GM11168 (cell line): ENCODE measurements around the gene MREG.
"Not testable (repeated sequence)": the region's sequence is repeated elsewhere in the genome, so short reads cannot be mapped to it uniquely, and the experiment has no call there.

Experiments
- in situ Hi-C: fragments of 300-500 bp; cut with MboI; formaldehyde crosslinking; loops from one replicate; pipeline ENCODE4 v1.12.0; 2022; ENCODE audit warnings: low sequenced_read_pairs; ENCODE audit not compliant: unreplicated experiment

Gene MREG

DNA sequence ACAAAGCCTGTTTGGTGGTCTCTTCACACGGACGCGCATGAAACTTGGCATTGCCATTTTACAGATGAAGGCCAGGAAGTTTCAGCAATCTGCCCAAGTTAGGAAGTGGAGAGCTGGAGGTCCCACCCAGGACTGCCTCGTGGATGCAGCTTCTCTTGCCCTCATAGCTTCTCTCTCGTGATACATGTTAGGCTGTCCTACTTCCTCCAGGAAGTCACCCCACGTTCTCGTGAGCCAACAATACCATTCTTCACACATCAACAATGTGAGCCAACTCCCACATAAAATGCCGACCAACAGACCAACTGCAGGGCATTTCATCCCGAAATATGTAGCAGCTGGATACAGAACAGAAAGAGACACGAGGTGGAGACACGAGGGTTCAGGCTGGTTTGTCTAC, 85.3 kb downstream of the MREG start:
- in situ Hi-C loops = no loop called here

DNA sequence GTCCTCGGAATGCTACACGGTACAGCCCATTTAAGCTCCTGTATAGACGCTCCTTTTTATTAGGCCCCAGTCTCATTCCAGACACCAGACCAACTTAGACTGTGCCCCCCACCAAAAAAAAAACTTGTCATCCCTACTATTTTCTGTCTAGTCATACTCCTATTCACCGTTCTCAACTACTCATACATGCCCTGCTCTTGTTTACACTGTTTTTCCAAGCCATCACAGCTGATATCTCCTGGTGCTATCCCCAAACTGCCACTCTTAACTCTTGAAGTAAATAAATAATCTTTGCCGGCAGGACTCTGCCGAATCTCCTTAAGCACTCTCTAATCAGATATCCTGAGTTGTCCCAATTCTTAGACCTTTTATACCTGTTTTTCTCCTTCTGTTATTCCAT, 86.4 kb downstream of the MREG start:
- in situ Hi-C loops = not testable (repeated sequence)

DNA sequence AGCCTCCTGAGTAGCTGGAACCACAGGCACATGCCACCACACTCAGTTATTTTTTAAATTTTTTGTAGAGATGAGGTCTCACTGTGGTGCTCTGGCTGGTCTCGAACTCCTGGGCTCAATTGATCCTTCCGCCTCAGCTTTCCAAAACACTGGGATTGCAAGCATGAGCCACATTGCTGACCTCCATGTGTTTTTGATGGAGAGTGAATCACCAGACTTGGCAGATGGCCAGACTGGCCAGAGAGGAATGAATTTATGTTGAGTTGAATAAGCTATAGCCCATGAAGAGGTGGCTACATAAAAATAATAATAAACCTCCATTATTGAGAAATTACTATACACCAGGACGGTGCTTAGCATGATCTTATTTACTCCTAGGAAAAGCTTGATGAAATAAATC, 91.5 kb downstream of the MREG start:
- in situ Hi-C loops = no loop called here

DNA sequence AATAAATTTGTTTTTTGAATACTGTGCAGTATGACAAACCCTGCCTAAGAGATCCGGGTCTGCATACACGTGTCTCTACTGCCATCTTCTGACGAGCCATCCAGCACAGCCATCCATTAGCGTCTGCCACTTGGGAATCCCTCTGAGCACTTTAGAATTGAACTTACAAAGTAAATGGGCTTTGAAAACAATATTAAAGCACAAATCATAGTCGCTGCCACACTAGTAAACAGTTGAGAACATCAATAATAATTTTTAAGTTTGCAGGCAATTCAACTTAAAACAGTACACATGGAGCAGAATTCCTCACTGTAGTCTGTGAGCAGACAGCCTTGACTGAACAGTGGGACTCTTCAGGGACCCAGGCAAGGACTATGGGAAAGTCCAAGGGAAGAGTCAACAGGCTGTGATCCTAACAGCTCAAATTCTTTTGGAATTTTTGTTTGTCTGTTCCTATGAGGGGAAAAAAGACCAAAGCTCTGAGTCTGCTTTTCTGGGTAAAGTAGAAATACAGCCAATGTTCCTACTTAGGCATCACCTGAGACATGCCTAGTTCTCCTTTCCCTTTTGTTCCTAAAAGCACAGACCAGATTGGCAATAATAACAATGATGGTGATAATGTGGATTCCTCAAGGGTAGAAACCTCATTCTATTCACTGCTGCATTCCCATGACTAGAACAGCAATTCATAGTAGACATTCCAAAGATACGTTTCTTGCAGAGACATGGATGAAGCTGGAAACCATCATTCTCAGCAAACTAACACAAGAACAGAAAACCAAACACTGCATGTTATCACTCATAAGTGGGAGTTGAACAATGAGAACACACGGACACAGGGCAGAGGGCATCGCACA, 92.9 kb downstream of the MREG start:
- in situ Hi-C loops = no loop called here

DNA sequence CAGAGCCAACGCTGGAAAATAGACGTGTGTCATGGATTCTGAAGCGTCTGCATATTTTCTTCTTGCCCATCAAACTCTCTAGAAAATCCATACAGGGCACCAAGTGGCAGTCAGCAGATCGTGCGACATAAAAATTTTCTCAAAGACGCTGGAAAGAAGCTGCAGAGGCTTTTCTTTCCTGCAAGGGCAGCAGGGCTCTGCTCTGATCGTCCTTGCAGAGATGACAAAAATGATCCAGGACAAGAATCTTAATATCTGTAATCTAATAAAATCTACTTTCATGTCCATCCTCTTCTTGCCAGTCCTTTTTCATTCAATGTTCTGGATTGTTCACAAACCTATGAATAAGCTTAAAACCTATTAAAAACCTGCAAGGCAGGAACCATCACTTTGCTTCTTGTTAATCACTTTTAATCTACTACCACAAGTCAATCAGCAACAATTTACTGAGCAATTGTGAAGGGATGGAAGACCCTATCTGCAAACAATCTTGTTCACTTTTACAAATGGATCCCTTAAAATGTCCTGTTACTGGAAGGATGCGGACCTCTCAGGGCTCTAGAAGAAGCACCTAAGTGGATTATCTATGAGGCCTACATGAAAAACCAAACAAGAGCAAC, 93.6 kb downstream of the MREG start:
- in situ Hi-C loops = loop anchor here (5.0 kb wide), 1 partner anchor 462 kb away; no protein-coding TSS in a partner anchor

DNA sequence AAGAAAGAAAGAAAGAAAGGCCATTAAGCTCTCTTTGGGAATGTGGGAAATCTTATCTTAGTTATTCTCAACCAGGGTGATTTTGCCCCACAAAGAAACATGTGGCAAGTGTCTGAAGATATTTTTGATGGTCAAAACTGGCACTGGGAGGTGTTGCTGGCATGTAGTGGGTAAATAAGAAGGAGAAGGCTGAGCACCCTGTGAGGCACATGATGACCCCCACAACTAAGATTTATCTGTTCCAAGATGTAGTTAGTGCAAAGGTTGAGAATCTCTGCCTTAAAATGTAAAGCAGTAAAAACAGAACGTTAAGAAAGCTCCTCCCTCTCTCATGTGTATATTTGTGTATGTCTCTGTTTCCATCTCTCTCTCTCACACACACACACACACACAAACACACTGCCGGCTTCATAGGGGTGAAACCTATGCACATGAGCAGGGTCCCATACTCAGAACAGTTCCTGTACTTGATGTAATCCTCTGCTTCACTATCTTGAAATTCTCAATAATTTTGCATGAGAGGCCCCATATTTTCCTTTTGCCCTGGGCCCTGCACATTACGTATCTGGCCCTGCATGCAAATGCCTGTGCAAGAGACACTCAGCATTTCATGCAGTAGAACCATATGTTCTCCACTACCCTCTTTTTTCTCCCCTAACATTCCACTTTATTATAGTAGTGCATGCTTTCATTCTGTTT, 94.3 kb downstream of the MREG start:
- in situ Hi-C loops = loop anchor here (5.0 kb wide), 1 partner anchor 462 kb away; no protein-coding TSS in a partner anchor

DNA sequence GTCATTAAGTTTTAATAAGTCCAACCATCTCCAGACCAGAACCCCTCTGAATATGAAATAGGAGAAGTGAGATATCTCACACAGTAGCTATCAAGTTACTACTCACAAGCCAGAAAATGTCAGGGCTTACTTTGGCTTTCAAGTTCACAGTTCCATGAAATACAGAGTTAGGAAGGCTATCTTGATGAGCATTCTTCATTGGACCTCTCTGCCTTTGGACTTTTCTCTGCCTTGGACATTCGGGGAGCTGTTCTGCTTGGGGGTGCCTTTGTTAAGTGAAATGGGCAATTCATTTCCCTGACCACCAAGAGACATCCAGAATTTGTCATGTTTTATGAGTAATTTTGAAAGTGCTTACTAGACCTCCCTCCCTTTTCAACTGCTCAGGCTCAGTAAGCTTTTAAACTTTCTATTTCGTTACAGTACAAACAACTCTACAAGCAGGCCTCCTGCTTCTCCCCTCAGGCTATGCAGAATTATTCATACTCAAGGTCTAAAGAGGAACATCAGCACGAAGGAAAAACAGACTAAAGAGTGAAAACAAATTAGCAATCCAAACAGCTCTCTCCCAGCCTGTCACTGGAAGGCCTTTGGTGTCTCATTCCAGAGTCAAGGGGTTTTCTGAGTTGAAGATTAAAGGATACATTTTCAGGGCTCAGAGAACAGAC, 95.3 kb downstream of the MREG start:
- in situ Hi-C loops = loop anchor here (5.0 kb wide), 1 partner anchor 461 kb away; no protein-coding TSS in a partner anchor

DNA sequence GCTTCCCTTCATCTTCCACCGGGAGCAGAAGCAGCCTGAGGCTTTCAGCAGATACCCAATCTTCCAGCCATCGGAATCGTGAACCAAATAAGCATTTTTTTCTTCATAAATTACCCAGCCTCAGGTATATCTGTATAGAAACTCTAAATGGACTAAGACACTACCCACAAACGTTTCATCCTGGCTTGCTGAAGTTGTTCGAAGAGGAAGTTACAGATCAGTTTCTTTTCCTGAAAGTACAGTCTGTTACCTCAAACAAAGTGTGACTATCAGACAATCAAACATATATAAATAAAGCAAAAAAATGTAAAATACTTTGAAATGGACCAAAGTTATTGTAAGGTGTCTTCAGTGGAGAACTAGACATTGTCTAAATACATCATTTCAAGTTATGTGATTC, 97.9 kb downstream of the MREG start:
- in situ Hi-C loops = loop anchor here (5.0 kb wide), 1 partner anchor 458 kb away; no protein-coding TSS in a partner anchor

DNA sequence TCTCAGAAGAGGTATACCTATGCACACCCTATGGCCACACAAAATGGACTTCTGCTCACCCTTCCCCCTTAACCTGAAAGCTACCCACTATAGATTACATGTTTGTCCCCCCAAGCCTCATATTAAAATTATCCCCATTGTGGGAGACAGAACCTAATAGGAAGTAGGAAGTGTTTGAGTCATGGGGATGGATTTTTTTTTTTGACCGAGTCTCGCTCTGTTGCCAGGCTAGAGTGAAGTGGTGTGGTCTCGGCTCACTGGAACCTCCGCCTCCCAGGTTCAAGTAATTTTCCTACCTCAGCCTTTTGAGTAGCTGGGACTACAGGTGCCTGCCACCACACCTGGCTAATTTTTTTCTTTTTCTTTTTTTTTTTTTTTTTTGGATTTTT, 98.6 kb downstream of the MREG start:
- in situ Hi-C loops = loop anchor here (5.0 kb wide), 1 partner anchor 457 kb away; no protein-coding TSS in a partner anchor

DNA sequence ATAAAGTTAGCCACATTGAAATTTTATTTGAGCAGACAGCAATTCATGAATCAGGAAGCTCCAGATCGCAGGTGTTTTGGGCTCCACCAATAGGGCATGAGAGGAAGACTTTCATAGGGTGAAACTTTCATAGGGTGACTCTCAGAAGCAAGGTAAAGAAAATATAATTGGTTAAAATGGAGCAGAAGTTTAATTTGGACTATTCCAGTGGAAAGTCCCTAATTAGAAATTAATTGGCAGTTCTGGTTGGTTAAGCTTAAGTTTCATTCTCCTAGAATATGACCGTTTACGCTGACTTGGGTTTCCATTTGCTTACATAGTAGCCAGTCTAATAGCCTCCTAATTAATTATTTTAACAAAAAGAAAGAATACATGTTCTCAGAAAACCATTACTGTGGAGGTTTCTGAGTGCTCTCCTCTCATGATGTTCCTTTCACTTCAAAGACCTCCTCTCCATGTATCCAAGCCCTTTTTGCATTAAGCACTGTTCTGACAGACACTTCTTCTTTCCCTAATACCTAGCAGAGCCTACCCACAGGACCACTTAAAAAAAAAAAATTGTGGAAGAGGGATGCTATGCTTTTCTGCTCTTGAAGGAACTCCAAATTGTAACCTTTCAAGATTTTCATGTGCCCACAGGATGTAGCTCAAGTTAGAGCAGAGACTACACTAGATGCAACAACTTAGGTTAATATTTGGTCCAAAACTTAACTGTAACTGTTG, 99.1 kb downstream of the MREG start:
- in situ Hi-C loops = no loop called here

DNA sequence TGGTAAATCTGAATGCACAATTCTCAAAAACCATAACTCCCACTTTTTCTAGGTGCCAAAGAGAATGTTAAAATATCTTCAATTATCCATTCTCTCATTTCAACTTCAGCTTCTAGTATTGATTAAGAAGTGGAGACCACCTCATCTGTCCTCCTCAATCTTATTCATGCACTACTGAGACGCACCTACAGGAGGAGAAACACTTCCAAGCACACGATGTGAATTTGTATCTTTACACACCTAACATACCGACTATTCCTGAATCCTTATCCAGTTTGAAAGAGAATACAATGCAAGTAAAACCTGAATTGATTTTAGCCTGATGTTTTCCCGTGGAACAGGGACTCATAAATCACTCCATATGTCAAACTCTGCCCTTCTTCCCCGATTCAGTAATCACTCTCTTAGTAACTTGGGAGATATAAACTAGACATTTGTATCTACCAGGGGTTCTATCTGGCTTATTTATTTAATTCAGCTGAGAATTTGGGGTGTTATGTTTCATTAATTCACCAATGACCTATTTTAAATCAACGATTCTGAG, 101.0 kb downstream of the MREG start:
- in situ Hi-C loops = no loop called here

DNA sequence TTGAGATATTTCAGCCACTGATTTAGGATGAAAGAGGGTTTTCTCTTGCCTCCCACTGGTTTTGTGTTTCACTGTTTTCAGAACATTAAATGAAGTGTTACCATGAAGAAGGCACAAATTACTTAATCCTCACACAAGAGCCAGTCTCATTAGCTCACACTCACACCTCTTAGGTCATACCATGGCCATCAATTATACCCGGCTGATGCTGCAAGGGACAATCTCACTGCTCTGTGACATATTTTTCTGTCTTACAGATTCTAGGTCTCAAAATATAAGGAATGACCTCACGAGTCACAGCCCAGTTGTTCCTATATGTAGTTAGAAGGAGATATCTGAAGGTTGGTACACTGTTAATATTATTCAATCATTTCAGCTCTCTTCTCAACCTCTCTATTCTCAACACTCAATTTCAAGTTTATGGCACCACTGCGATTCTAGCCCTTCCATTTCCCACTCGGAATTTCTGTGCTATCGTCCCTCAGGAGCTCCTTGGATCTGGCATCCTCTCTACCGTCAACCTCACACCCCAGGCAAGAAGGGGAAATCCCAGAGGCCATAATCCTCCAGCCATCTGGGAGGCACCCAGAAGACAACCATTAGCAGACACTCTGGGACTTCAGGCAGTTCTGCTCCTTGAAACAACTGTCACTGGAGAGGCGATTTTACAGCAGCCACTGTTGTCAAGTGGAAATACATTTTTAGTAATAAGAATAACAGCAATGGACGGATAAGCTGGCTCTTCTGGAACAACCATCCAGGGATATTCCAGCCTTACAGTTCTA, 101.9 kb downstream of the MREG start:
- in situ Hi-C loops = no loop called here

DNA sequence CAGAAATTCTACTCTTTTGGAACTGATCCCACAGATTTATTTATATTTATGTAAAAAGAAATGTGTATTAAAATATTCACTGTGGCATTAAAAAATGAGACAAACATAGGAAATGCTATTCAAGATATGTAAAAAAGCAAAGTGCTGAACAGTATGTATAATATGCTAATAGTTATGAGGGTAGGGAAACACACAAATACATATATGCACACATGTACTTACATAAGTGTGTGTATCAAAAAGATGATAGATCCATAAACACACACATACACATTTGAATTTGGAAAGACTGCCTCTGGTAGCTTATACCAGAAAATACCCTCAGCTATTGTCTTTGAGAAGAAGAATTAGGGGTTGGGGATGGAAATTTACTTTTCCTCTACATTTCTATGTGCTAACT, 103.2 kb downstream of the MREG start:
- in situ Hi-C loops = no loop called here

DNA sequence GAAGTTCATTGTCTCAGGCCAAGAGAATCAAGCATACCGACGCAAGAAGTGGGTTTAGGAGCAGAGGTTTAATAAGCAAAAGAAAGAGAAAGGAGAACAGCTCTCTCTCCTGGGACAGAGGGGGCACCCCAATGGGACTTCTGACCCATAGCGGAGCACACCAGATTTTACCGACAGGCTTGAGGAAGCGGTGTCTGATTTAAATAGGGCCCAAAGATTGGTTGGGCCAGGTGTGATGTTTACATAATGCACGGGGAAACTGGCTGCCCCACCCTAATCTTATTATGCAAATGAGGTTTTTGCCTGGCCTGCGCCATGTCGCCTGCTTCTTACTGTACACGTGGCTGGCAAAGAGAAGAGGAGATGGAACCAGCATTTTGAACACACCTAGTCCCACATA, 106.2 kb downstream of the MREG start:
- in situ Hi-C loops = no loop called here

DNA sequence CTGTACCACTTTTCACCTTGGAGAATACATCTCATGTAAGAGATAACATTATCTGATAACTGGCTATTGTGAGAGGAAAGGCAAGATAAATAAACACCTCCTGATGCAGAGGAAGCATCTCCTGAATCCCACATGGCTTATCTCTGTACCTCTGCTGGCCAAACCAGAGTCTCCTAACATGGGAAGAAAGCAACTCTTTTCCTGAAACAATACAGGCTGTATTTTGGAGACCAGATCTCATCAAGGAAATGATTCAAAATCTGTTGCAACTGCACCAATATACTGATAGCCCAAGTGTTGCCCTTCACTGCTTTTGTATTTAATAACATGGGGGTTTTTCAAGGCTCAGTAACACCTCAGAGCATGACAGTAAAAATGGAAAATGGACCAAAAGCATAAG, 106.9 kb downstream of the MREG start:
- in situ Hi-C loops = no loop called here

DNA sequence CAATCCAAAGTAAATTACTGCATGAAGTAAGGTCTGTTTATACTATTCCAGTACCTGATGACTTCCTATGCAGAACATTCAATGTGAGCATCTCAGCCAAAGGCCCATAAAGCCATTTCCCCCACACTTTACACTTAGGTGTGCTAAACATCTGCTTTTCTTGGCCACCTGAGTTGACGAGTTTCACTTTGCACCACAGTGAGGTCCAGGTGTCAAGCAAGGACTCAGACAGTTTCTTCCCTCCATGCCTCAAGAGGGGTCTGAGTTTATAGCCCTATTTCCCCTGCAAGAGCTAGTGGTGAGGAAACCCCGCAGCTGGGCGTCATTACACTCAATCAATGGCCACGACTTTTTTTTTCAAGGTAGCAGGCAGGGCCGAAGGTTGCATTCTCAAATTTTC, 107.7 kb downstream of the MREG start:
- in situ Hi-C loops = no loop called here

DNA sequence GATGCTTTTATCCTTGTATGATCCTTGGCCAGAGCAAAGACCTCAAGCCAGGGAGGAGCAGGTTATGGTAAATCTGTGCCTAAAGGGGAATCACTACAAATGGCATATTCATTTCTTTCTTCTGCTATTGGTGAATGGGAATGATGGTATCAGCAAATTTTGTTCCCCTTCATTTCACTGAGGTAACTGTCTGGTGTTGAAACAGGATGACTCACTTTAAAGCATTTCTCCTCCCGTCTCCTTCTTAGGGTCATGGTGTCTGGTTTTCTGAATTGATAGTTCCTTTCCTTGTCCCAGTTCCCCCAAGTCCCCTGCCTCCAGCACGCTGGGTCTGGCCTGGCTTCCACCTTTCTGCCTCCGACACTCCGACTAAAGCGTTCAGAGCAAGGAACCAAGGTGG, 109.2 kb downstream of the MREG start:
- in situ Hi-C loops = no loop called here

DNA sequence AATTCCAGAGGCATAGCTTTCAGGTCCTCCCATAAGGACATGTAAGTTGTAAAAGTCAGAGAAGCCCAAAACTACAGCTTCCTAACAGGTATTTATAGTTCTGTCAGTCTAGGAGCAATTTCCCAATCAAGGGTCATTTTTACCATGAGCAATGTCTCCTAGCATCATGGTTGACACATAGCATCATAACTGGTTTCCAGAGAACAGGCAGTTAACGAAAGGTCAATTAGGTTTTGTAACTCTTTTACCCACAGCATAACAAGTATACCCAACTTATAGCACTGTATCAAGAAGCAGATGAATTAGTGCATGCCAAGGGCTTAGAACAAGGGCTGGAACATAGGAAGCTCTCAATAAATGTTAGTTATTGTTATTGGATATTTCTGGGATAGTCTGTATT, 110.1 kb downstream of the MREG start:
- in situ Hi-C loops = no loop called here

DNA sequence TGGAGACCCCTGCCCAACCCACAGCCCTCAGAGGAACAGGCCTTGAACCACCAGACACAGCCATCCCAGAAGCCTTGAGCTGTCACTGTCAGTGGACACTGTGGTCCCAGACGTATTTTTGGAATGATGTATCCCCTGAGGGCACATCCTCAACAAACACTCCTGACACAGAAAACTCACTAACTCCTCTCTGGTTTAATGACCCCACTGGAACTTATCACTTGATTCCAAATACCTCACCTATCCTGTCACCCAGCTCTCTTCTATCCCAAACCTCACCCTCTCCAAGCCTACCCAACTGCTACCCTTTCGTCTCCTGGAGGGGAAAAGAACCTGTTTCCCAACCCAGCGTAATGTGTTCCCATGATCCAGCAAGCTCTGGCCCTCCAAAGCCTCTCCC, 111.6 kb downstream of the MREG start:
- in situ Hi-C loops = no loop called here
